HTR-8/SVneo (cell line): ENCODE results near the gene SPEG.
A peak's percentile ranks its signal among the peaks of the same experiment; 100 is the strongest.

Experiments
- DNase-seq: peaks from one replicate; pipeline ENCODE4 v3.0.0; 2011; ENCODE audit warnings: low spot score, mixed read lengths; ENCODE audit not compliant: insufficient read length
- FAIRE-seq: peaks from 2 replicates; lab custom pipeline; 2011; peaks lifted over from hg19 to GRCh38; lab: Jason Lieb, UNC

The SPEG gene

DNA sequence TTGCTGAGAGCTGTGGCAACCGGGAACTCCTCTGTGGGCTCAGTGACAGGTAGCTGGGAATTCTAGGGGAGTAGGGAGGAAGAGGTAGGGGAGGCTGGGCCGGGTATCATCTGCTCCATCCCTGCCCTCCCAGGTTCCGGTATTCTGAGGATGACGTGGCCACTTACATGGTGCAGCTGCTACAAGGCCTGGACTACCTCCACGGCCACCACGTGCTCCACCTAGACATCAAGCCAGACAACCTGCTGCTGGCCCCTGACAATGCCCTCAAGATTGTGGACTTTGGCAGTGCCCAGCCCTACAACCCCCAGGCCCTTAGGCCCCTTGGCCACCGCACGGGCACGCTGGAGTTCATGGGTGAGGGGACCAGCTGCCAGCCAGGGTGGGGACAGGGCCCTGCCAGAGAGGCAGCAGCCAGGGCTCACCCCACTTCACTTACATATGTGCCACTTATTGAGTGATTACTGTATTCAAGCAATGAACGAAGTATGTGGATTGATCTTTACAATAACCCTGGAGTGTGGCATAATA lies 56.0 kb downstream of the SPEG start:
- FAIRE-seq (no peak), DNase-seq (no peak)

DNA sequence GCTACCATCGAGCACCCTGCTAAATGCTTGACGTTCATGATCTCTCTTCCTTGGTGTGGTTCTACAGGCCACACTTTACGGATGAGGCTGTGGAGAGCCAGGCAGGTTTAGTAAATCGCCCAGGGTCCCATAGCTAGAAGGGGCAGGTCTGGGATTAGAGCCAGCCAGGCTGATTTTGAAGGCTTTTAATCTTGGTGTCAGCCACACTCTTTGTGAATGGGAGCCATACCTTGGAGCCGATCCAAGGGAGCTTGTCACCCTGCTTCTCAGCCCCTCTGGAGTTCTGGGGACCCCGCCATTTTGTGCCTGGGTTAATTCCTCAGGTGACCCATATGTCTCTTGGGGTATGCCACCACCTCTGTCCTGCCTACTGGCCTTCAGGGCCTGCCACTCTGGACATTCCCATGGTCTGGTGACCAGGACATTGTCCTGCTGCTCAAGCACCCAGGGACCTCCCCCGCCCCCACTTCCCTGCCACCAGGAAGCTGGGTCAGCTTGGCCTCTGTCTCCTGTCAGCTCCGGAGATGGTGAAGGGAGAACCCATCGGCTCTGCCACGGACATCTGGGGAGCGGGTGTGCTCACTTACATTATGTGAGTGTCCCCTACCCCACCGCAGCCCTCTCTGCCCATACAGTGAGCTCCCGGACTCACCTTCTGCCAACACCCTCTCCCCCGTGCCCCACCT lies 56.8 kb downstream of the SPEG start:
- DNase-seq (no peak), FAIRE-seq (no peak)

DNA sequence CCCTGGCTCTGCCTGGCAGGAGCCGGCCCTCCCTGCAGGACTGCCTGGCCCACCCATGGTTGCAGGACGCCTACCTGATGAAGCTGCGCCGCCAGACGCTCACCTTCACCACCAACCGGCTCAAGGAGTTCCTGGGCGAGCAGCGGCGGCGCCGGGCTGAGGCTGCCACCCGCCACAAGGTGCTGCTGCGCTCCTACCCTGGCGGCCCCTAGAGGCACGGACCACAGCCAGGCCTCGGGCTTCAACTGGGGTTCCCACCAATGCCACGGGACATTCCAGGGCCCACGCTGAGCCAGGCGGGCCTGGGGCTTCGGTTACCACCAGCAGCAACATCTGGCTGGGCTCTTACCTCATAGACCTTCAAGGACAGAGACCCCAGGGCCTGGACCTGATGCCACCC lies 57.9 kb downstream of the SPEG start:
- FAIRE-seq, result no peak
- no peak for DNase-seq

DNA sequence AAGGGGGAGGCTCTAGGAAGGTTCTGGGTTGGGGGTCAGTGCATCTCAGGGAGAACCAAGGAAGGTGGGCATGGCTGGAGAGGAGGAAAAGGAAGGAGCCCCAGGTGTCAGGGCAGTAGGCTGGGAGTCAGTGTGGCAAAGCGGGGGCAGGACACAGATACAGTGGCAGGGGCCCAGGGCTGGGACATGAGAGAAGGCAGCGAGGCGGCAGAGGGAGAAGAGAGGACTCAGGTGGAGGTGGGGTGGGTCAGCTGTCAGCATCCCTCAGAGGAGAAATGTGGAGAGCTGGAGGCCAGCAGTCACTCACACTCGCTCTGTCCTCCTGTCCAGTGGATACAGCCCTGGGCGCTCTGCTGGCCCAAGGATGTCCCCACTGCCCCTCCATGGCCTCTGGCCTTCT lies 58.4 kb downstream of the SPEG start:
- no peak for FAIRE-seq
- DNase-seq, result no peak

DNA sequence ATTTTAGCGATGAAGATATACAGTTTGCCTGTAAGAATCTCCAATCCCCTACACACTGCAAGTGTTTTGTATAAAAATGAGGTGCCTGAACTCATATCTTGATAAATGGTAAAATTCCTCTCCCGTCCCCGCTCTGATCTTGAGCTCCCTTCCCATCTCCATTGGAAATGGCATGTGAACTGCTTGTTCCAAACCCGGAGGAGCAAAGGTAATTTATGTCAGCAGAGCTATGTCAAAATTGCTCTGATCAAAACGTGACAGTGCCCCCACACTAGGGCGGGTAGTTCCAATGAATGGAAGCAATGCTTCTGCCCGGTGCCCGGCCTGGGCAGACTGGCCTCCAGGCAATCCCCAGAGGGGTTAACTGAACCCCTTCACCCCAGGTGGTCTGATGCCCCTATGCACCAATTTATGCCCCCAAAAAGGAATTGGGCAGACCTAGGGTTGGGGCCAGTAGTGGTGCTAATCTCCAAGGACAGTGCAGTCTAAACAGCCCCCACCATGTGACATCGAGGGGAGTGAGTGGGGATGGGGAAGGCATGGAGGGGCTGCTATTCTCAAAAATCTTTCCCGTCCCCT lies 60.4 kb downstream of the SPEG start:
- FAIRE-seq, result no peak

DNA sequence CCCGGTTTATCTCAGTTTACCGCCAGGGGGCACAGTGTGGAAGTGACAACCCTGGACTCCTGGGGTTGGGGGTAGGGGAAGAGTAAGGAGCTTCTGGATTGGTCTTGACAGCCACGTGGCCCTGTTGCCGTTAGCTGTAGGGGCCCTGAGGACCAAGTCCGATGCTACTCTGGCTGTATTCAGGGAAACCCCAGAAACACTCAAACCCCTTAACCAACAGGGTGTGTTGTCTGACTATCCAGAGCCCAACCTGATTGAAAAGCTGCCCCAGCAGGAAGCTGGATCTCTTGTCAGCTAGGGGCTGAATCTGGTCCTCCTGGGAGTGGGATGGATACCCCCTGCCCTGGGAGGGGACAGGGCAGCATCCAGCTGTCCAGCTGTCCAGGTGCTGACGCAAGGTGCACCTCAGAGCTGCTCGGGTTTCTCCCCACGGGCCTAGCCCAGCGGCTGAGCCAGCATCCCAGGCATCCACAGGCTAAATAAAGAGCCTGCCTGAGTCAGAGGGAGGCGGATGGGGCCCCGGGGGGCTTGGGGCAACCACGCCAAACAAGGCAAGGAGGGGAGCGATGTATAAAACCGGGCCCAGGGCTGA lies 61.0 kb downstream of the SPEG start:
- DNase-seq, result peak; percentile 64
- no peak for FAIRE-seq

More for the DNA sequence above, 60.4 kb downstream of the SPEG start:
- DNase-seq, result no peak

DNA sequence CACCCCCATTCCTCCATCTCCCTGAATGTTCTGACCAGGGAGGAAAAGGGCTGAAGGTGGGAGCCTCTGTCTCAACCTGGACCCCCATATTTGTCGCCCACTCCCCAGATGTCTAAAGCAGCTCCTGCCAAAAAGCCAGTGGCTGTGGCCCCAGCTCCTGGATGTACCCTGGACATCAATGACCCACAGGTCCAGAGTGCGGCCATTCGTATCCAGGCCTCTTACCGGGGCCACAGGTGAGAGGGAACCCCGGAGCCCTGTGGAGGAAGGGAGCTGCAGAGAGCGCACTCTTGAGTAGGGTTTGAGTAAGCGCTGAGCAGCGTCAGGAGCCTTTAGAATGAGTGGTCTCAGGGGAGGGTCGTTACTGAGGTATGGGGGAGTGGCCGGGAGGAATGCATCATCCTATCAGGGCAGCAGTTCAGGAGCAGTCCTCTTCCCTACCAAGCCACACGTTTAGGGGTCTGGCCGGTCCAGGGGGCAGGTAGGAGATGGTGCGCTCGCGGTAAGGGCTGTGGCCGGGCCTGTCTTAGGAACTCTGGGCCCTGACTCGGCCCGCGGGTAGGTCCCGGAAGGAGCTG lies 61.7 kb downstream of the SPEG start:
- FAIRE-seq (no peak), DNase-seq (no peak)

DNA sequence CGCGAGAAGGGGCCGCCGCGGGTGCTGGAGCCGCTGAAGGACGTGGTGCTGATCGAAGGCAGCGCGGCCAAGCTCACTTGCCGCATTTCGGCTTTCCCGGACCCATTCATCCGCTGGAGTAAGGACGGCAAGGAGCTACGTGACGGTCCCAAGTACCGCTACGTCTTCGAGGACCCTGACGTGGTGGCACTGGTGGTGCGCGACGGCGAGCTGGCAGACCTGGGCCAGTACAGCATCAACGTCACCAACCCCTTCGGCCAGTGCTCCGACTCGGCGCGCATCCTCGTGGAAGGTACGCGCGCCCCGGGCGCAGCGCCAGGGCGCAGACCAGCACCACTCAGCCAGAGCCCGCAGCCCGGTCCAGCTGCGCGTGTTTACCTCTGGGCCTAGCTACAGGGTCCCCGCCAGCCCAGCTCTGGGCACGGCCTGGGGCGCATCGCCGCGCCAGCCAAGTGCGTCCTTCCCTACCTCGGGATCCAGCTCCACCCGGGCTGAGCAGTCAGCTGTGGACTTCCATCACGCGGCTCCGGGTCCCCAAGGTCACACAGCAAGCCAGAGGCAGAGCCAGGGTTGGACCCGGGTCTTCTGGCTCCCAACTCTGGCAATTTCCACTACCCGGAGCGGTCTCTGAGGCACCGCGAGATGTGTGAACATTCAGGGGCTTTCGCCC lies 62.3 kb downstream of the SPEG start:
- no peak for DNase-seq

DNA sequence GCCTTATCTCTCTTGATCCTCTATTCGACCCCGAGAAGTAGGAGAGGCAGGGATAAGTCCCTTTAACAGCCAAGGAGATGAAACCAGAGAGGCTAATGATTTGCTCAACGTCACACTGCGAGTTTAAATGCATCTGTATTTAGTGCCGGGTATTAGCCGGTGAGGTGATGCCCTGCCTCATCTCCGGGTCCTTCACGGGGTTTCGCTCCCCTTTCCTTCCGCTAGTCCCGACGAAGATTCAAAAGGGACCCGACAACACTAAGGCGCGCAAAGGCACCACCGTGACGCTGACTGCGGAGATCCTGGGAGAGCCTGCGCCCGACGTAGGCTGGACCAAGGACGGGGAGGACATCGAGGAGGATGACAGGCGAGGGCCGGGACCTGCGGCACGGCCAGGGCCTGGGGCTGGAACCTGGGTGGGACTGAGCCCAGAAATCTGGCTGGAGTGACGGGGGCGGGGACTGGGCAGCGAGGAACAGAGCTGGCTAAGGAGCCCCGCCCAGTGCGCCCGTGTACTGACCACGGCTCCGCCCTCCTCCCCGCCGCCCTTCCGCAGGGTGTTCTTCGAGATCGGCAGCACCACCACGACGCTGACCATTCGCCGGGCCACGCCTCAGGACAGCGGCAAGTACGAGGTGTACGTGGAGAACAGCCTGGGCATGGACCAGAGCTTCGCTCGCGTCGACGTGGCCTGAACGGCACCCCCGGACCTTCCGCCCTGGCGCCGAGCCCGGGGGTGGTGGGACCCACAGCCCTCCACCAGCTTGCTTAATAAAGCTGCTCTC lies 63.0 kb downstream of the SPEG start:
- FAIRE-seq (peak; percentile 76), DNase-seq (peak; percentile 91)

More for the DNA sequence above, 62.3 kb downstream of the SPEG start:
- no peak for FAIRE-seq

DNA sequence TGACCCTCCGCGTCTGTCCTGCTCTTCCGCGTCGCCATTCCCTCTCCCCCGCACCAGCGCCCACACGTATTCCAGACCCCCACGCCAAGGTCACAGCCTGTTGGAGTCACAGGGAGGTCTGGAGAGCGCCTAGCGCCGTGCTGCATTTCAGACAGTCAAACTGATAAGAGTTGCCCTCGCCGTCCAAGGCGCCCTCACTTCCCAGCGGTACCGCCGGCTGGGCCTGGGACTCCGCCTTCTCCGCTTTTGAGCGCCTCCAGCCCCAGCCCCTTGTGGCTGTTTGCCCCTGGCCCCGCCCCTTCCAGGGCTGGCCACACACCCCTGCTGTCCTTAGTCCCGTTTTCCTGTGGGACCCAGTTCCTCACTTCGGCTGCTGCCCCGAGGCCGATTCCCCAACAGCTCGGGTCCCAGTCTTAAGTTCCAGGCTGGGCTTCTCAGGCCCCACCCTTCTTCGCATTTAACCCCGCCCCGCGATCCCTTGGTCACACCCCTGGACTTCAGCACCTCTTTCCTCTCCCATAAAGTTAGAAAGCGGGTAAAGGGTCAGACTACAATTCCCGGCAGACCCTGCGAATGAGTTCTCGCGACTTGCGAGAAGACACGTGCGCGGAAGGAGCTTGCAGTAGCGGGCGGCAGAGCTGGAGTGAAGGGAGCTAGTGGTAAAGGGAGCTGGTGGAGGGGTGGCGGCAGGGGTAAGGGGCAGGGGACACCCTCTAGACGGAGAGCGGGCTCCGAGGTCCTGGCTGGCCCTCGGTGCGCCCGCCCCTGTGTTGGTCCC lies 63.8 kb downstream of the SPEG start, which contains the start of gene GMPPA:
GMPPA (plus strand) TSS at position 612 of the 778 bp plus-strand sequence. CDS start 1,085 bp downstream, outside the sequence.
- FAIRE-seq (peak; percentile 83), DNase-seq (peak; percentile 98)

DNA sequence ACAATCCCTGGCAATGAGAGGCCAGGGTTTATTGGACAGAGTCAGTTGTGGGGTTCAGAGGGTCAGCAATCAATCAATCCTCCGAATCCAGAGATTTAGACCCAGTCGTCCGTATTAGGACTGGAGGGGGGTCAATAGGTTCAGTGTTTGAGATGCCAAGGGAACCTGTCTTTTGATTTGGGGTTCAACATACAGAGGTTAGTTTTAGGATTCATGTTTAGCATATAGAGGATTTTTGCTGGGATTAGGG lies 64.3 kb downstream of the SPEG start:
- no peak for FAIRE-seq
- DNase-seq, result no peak

DNA sequence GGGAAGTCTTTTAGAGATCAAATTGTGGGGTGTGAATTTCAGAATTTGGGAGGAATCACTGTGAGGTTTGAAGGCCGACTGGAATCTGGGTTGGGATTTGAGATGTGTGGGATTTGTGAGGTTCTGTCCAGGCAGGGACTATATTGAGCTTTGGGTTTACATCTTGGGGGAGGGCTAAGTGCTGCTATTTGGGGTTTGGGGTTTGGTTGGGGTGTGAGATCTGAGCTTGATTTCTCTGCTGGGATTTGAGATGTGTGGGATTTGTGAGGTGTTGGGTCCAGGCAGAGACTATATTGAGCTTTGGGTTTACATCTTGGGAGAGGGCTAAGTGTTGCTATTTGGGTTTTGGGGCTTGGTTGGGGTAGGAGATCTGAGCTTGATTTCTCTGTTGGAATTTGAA lies 64.9 kb downstream of the SPEG start:
- DNase-seq (no peak), FAIRE-seq (no peak)

DNA sequence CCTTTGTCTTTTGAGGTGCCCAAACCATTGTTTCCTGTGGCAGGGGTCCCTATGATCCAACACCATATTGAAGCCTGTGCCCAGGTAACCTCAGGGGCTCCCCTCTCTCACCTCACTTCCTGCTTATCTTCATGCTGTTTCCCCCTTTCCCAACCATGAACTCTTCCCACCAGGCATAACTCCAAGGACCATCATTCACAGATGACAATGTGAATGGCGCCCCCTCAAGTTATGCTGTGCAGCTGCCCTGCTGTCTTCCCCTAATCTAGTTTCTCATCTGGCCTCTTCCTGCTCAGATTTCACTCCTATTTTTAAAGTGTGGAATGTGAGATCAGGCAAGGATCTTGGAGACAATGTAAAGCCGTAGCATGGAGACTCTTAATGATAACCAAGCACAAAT lies 65.5 kb downstream of the SPEG start:
- peak; percentile 30 for DNase-seq
- peak; percentile 9 for FAIRE-seq

DNA sequence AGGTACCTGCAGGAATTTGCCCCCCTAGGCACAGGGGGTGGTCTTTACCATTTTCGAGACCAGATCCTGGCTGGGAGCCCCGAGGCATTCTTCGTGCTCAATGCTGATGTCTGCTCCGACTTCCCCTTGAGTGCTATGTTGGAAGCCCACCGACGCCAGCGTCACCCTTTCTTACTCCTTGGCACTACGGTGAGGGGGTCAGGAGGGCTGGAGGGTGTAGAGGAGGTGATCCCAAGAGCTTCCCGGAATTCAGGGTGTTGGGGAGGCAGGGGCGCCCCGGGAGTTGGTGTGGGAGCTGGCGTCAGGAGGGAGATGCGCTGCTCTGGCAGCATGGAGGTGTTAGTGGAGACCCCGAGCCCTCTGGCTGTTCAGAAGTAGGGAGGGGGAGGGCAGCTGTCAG lies 67.2 kb downstream of the SPEG start:
- DNase-seq (no peak), FAIRE-seq (no peak)

DNA sequence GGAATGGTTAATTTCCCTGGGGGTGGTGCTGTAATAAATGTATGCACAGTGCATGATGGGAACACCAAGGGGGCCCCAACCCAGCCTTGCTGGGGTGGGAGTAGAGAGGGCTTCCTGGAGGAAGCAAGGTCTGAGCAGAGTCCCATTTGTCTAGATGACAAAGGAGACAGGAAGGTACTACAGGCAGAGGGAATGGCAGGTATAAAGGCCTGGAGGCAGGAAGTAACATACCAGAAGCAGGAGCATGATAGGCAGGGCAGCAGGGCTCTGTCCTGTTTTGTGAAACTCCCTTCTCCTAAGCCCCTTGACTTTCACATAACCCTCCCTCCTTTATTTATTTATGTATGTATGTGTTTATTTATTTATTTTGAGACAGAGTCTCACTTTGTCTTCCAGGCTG lies 68.0 kb downstream of the SPEG start:
- DNase-seq, result no peak
- no peak for FAIRE-seq

DNA sequence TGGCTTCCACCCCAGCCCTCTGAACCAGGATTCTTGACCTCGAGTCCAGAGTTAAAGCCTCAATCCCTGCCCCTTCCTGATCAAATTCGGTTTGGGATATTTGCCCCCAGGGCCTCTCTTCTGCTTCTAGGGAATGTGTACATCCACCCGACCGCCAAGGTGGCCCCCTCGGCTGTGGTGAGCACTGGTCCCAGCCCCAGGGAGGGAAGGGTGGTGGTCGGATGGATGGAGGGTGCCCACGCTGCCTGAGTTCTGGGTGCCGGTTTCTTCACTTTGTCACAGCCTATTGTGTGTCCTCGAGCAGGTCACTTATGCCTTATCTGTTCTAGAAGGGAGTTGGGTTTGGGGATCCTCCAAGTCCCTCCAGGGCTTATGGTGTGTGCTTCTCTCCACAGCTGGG lies 70.9 kb downstream of the SPEG start:
- DNase-seq, result no peak
- FAIRE-seq, result no peak

DNA sequence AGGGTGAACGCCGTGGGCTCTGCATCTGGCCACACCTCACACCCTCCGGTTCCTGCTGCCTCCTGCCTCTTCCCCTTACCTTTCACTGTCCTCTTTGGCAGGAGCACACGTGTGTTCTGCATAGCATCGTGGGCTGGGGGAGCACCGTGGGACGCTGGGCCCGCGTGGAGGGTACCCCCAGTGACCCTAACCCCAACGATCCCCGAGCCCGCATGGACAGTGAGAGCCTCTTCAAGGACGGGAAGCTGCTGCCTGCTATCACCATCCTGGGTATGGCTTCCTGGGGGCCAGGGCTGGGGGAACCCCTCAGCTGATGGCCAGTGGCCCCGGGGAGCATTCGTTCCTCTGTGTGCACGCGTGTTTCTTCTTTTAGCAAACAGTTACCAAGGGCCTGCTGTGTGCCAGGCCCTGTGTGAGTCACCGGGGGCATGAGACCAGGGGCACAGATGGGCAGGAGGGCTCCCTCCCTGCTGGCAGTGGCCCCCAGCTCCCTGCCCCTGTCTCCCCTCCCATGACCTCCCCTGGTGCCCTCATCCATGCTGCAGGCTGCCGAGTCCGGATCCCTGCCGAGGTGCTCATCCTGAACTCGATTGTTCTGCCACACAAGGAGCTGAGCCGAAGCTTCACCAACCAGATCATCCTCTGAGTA lies 71.6 kb downstream of the SPEG start:
- no peak for FAIRE-seq
- no peak for DNase-seq

DNA sequence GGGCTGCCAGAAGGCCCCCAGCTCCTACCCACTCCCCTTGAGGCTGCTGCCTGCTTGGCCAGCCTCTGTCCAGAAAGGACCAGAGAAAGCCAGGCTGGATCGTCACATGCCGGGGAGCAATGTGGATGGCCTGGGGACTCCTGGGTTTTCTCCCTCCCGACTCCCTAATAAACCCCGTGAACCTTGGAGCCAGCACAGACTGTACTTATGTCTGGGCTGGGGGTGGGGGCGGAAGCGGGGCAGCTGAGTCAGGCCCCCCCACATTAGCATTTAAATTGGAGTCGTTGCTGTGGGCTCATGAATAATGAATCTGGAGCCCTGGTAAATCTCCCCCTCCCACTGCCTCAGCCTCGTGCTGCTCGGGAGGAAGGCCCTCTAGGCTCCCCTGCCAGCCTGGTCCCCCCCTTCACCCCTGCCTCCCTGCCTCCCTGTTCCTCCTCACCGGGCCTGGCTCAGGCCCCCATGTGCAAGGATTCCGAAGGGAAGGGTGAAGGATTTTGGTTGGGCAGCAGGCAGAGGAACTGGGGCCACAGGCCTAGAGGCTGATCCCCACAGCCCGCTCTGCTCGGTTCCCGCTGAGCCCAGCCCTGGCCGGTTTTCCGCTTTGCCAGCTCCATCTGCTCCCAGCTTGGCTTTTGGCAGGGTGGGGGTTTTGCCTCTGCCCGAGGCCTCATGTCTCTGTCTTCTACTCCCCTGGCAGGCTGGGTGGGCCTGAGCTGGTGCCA lies 72.3 kb downstream of the SPEG start:
- no peak for DNase-seq
- FAIRE-seq, result no peak
